ENCODE results near the gene VASH2. TPM values are rescaled to one million over a fixed set of nuclear protein-coding genes. Genes with fewer than 3 reads are reported as not detected.

The VASH2 gene
- total and polyA plus RNA-seq, 2 of the 8 experiments (the other 6 are each of a cell fraction or from before 2014, with no cell fraction given) = 44.0 to 187 TPM

DNA sequence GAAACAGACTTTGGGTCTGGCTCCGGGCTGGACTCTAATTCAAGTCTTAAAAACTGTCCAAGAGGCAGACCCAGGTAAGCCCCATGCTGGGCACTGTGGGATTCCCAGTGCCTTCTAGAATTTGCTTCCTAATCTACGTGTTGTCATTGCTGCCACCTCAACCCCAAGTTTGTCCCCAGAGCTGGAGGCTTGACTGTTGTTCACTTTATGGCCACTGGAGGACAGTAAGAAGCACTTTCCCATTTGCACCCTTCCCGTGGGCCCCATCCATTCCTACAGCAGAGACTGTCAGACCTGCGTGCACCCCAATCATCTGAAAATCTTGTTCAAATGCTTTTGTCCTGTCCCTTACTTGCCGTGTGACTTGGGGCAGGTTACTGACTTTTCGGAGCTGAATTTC is 29.4 kb upstream of the VASH2 start (continued):
- TF ChIP-seq, protein P1, sequence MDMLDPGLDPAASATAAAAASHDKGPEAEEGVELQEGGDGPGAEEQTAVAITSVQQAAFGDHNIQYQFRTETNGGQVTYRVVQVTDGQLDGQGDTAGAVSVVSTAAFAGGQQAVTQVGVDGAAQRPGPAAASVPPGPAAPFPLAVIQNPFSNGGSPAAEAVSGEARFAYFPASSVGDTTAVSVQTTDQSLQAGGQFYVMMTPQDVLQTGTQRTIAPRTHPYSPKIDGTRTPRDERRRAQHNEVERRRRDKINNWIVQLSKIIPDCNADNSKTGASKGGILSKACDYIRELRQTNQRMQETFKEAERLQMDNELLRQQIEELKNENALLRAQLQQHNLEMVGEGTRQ (IDR thresholded peaks at IDR 0.05; ENCODE audit: low read length) = no peak
- TF ChIP-seq TAF1 (IDR thresholded peaks at IDR 0.05; ENCODE audit: low read depth, low read length) (no peak), JUND (IDR thresholded peaks at IDR 0.05; ENCODE audit: low read length) (no peak), POLR2A (IDR thresholded peaks at IDR 0.05; ENCODE audit: control extremely low read depth in 1 of 2, low read depth in 2 of 2, low read length in 2 of 2) (no peak), ASH2L (IDR thresholded peaks at IDR 0.05; ENCODE audit: low read length) (no peak), RAD21 (IDR thresholded peaks at IDR 0.05 in 1 of 2, conservative IDR thresholded peaks at IDR 0.05 in 1 of 2; ENCODE audit: low read depth in 2 of 2, low read length in 2 of 2) (peak; percentile 59 to 70)
